ENCODE results near the gene WWOX.

WWOX gene

GRCh38 chr16:78760611-78761010 is 661.2 kb downstream of the WWOX start:
- no peak for DNase-seq (ENCODE audit: extremely low read depth, low read depth)
- no peak for TF ChIP-seq CTCF (IDR thresholded peaks at IDR 0.05; ENCODE audit: low read depth, low read length)

- TF ChIP-seq CTCF (IDR thresholded peaks at IDR 0.05; ENCODE audit: low read depth, low read length) = no peak
- no peak for DNase-seq (ENCODE audit: extremely low read depth, low read depth)
Observed at GRCh38 chr16:78761427-78761826, 662.0 kb downstream of the WWOX start.

DNA sequence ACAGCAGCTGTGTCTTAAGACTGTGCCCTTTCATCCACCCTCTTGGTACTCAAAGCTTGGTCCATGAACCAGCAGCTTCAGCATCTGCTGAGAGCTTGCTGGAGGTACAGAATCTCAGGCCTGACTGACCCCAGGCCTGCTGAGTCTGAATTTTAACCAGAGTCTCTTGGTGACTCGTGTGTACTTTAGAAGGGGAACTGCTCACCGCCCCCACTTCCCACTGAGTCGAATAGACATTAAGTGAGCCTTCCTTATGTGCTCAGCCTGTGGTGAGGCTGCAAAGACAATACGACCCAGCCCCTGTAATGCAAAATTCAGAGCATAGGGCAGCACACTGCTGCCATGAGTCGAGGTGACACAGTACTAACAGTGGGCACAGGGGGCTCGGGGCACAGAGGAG is 662.8 kb downstream of the WWOX start:
- no peak for DNase-seq (ENCODE audit: extremely low read depth, low read depth)
- no peak for TF ChIP-seq CTCF (IDR thresholded peaks at IDR 0.05; ENCODE audit: low read depth, low read length)

GRCh38 chr16:78763821-78764440 is 664.5 kb downstream of the WWOX start:
- no peak for TF ChIP-seq CTCF (IDR thresholded peaks at IDR 0.05; ENCODE audit: low read depth, low read length)
- DNase-seq (ENCODE audit: extremely low read depth, low read depth) = no peak

DNA sequence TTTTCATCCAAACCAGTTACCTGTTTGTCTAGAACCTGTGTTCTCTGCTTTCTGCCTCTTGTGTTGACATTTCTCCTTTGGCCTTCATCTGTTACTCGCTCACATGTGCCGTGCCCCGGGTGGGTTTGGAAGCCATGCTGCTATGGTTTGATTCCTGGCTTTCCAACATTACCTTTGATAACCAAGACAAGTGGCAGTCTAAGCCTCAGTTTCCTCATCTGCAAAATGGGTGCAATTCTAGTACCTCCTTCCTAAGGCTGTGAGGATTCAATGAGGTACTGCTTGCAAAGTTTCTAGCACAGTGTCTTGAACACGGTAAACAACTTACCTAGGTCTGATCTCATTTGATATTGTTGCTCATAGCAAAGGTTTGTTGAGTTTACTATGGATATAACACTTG is 665.0 kb downstream of the WWOX start:
- TF ChIP-seq CTCF (IDR thresholded peaks at IDR 0.05; ENCODE audit: low read depth, low read length) = no peak
- no peak for DNase-seq (ENCODE audit: extremely low read depth, low read depth)

GRCh38 chr16:78768226-78768625 is 668.8 kb downstream of the WWOX start:
- TF ChIP-seq CTCF (IDR thresholded peaks at IDR 0.05; ENCODE audit: low read depth, low read length) = no peak
- no peak for DNase-seq (ENCODE audit: extremely low read depth, low read depth)

GRCh38 chr16:78768718-78769117 is 669.3 kb downstream of the WWOX start:
- DNase-seq (ENCODE audit: extremely low read depth, low read depth) = no peak
- TF ChIP-seq CTCF (IDR thresholded peaks at IDR 0.05; ENCODE audit: low read depth, low read length) = no peak
